ENCODE results near the gene NEDD8.

NEDD8 gene

DNA sequence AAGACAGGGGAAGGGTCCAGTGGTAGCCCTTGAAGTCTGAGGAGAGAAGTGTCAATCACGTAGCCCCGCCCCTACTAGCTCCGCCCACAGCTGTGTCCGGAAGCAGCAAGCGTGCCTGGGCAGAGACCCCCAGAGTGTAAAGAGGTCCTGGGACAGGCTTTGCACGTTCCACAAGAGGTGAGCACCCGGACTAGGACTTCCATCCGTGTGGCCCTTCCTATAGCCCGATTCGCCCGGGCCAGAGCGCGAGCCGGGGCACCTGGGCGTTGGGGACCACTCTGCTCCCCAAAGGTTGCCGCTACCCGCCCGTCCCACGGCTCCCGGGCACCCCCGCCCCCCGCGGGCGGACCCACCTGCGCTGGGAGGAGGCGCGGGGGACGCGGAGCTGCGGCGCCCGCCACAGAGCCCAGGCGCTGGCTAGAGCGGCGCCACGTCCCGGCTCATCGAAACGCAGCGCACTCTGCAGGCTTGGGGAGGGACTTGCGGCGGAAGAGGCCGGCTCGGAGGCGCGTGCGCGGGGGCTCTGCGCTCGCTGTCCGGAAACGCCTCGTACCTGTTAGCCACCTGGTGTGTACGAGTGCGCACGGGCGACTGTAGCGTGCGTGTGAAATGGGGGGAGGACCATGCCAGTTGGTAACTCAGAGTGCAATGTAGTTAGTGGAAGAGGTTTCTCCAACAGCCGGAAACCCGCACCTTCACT is 39.1 kb upstream of the NEDD8 start, which contains the start of gene RABGGTA:
RABGGTA (minus strand) TSS at position 464 of the 700 bp plus-strand sequence. CDS start 482 bp downstream, outside the sequence.
- DNase-seq (ENCODE audit: low read depth in 1 of 2, low spot score in 1 of 2): peak; percentile 86 to 92
- TF ChIP-seq JUND (IDR thresholded peaks at IDR 0.05; ENCODE audit: low read depth): no peak
- in situ Hi-C loops (cut with HindIII; ENCODE audit: low pct_unique_long_range_greater_than_20kb, low sequenced_read_pairs): no loop called here

DNA sequence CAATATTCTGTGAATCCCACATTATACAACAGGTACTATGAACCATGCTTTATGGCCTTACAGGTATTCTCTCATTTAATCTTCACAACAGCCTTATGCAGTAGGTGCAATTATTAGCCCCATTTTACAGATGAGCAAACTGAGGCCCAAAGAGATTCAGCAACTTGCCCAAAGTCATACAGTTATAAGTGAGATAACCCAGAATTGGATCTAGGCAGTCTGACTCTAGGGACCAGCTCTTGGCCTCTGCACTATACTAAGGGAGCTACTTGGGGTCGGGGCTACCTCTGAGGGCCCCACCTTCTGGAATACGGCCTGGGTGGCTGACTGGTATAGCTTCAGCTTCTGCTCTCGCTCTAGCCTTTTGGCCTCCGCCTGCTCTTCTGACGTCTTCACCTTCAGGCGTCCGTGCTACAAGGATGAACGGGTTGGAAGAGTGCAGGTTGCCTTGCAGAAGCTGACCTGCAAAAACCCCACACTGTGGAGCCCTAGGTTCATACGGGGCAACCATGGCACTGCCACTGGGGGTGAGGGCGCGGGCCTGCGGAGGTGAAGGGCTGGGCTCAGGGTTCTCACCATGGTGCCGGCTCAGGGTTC is 38.5 kb upstream of the NEDD8 start:
- no peak for DNase-seq (ENCODE audit: low read depth in 1 of 2, low spot score in 1 of 2)
- TF ChIP-seq JUND (IDR thresholded peaks at IDR 0.05; ENCODE audit: low read depth): no peak
- in situ Hi-C loops (cut with HindIII; ENCODE audit: low pct_unique_long_range_greater_than_20kb, low sequenced_read_pairs): no loop called here

- in situ Hi-C loops (cut with HindIII; ENCODE audit: low pct_unique_long_range_greater_than_20kb, low sequenced_read_pairs): no loop called here
- no peak for TF ChIP-seq JUND (IDR thresholded peaks at IDR 0.05; ENCODE audit: low read depth)
- DNase-seq (ENCODE audit: low read depth in 1 of 2, low spot score in 1 of 2): no peak
These were observed 37.9 kb upstream of the NEDD8 start for GRCh38 chr14:24269910-24270536.

- in situ Hi-C loops (cut with HindIII; ENCODE audit: low pct_unique_long_range_greater_than_20kb, low sequenced_read_pairs): no loop called here
- TF ChIP-seq JUND (IDR thresholded peaks at IDR 0.05; ENCODE audit: low read depth): no peak
- DNase-seq (ENCODE audit: low read depth in 1 of 2, low spot score in 1 of 2): no peak
These were observed 37.2 kb upstream of the NEDD8 start for GRCh38 chr14:24269368-24269767.

- DNase-seq (ENCODE audit: low read depth in 1 of 2, low spot score in 1 of 2): no peak
- no peak for TF ChIP-seq JUND (IDR thresholded peaks at IDR 0.05; ENCODE audit: low read depth)
These were observed 36.1 kb upstream of the NEDD8 start for GRCh38 chr14:24268225-24268624.

DNA sequence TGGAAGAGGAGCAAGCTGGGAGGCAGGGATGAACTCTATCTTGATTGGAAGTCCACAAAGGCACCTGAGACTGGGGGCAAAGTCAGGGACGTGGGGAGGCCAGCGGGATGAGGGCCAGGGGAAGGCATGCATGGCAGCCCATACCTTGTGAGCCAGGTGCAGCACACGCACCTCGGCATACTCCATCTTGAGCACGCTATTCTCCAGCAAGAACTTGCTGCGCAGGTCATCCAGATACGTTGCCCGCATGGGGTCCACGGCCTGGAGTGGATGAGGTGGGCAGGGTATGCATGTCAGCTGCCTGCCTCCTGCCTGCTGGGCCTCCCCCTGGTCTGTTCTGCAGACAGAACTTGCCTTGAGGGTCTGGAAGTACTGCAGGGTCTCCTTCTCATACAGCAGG is 35.3 kb upstream of the NEDD8 start:
- TF ChIP-seq JUND (IDR thresholded peaks at IDR 0.05; ENCODE audit: low read depth): no peak
- DNase-seq (ENCODE audit: low read depth in 1 of 2, low spot score in 1 of 2): no peak
- in situ Hi-C loops (cut with HindIII; ENCODE audit: low pct_unique_long_range_greater_than_20kb, low sequenced_read_pairs): no loop called here

More at GRCh38 chr14:24268225-24268624, 36.1 kb upstream of the NEDD8 start:
- in situ Hi-C loops (cut with HindIII; ENCODE audit: low pct_unique_long_range_greater_than_20kb, low sequenced_read_pairs): no loop called here

GRCh38 chr14:24266344-24267244 is 34.4 kb upstream of the NEDD8 start:
- DNase-seq (ENCODE audit: low read depth in 1 of 2, low spot score in 1 of 2): no peak
- TF ChIP-seq JUND (IDR thresholded peaks at IDR 0.05; ENCODE audit: low read depth): no peak
- in situ Hi-C loops (cut with HindIII; ENCODE audit: low pct_unique_long_range_greater_than_20kb, low sequenced_read_pairs): no loop called here

- no peak for TF ChIP-seq JUND (IDR thresholded peaks at IDR 0.05; ENCODE audit: low read depth)
- DNase-seq (ENCODE audit: low read depth in 1 of 2, low spot score in 1 of 2): peak in 1 of 2 experiments; percentile 3
- in situ Hi-C loops (cut with HindIII; ENCODE audit: low pct_unique_long_range_greater_than_20kb, low sequenced_read_pairs): no loop called here
These were observed 32.1 kb upstream of the NEDD8 start for GRCh38 chr14:24264298-24264697.

- TF ChIP-seq JUND (IDR thresholded peaks at IDR 0.05; ENCODE audit: low read depth): no peak
- peak; percentile 42 to 83 for DNase-seq (ENCODE audit: low read depth in 1 of 2, low spot score in 1 of 2)
- in situ Hi-C loops (cut with HindIII; ENCODE audit: low pct_unique_long_range_greater_than_20kb, low sequenced_read_pairs): no loop called here
These were observed 31.7 kb upstream of the NEDD8 start for GRCh38 chr14:24263848-24264247.

GRCh38 chr14:24262821-24263733 is 30.9 kb upstream of the NEDD8 start, which contains the start of gene TGM1:
Gene TGM1 (minus strand): TSS chr14:24263177. CDS start chr14:24262352, 825 bp downstream.
- DNase-seq (ENCODE audit: low read depth in 1 of 2, low spot score in 1 of 2): peak in 1 of 2 experiments; percentile 49
- in situ Hi-C loops (cut with HindIII; ENCODE audit: low pct_unique_long_range_greater_than_20kb, low sequenced_read_pairs): no loop called here
- no peak for TF ChIP-seq JUND (IDR thresholded peaks at IDR 0.05; ENCODE audit: low read depth)

DNA sequence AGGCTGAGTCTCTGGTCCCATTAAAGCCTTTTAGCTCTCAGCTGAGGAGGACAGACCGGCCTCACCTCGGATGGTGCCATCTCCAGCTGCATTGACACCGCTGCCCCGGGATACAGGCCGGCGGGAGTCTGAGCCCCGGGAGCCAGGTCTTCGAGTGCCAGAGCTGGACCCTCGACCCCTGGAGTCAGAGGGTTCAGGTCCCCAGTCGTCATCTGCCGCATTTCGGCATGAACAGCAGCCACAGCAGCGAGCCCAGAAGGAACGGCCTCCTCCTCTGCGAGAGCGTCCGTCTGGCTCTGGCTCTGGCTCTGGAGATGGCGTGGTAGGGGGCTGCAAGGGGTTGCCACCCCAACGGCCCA is 29.8 kb upstream of the NEDD8 start:
- no peak for DNase-seq (ENCODE audit: low read depth in 1 of 2, low spot score in 1 of 2)
- TF ChIP-seq JUND (IDR thresholded peaks at IDR 0.05; ENCODE audit: low read depth): no peak
- in situ Hi-C loops (cut with HindIII; ENCODE audit: low pct_unique_long_range_greater_than_20kb, low sequenced_read_pairs): no loop called here

Data from T47D (cell line).